ENCODE data around the gene SPACA9.

Gene SPACA9

DNA sequence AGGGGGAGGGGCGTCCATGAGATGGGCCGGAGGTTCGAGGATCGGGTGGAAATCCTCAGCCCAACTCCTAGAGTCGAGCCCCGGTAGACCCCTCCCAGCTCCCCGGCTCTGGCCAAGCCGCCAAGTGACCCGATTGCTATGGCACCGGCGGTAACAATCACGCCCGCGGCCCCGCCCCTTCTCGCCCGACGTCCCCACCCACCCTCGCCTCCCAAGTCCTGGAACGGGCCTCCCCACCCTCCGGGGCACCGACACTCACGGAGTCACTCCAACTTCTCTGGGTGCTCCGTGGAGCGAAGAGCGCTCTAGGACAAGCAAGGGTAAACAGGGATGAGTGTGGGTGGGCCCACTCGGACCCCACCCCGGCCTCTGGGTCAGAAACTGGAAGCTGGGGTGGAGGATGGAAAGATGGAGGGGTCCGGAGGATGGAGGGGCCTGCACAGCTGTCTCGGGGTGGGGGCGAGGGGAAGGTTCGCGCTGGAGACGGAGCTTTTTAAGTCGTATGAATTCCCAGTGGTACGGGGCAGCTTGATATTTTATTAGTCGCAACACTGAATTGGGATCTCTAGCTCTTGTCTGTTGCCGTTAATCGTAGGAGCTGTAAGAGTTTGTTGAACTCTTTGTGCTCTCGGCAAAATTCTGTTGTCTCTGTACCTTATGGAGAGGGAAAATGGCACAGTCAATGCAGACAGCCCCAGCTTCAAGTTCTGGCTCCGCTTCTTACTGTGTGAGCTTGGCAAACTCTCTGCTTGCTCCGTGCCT is at the start of gene SPACA9:
SPACA9 (plus strand) TSS at position 204 of the 762 bp plus-strand sequence. CDS start 5,050 bp downstream, outside the sequence.
- DNase-seq: peak; percentile 8

DNA sequence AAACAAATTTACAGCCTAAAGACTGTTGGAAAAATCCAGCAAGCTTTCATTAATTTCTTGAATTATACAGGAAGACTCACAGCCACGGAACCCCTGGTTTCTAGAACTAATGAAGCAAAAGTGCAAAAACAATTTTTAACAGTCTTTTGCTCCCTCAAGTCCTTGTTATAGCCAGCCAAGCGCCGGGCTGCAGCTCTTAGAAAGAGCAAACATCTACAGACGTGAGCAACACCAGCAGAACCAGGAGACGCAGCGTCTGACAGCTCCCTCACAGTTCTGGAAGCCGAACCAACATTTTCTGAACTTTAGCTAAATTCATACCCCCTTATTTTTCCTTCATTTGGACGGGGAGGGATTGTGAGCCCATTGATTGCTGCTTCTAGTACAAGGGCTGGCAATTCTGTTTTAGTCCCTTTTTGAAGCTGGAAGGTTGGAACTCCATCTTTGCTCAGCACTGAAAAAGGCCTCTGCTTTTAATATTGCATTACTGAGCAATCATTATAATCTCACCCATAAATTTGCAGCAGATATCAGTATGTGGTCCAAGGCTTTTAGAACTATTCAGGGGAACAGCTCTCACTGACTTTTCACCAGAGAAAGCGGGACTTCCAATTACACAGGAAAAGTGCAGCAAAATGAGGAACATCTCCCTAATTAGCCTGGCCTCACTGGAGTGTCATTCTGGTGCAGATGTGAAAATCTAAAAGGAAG is 46.4 kb upstream of the SPACA9 start:
- no peak for DNase-seq

DNA sequence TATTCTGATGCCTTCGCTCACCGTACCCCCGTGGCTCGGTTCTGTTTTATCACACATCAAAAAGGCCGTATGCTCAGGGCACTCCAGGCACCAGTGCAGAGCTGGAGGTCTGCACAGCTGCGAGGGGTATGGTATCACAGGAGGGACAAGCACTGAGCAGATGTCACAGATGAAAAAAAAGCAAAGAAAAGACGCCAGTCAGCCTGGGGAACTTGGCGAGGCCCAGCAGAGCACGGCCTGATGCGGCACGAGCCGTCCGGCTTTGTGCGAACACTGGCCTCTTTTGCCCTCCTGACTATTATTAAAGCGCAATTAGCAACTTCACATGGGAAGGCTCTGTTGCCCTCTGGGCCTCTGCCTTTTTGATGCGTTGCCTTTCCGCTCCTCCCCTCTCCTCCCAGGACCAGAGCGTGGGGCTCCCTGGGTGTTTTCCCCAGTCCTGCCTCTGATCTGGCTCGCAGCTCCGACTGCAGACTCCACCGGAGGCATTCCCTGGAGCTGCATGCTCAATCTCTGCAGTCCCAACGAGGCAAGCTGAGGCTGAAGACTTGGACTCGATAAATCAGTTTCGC is 45.1 kb upstream of the SPACA9 start:
- DNase-seq: no peak

DNA sequence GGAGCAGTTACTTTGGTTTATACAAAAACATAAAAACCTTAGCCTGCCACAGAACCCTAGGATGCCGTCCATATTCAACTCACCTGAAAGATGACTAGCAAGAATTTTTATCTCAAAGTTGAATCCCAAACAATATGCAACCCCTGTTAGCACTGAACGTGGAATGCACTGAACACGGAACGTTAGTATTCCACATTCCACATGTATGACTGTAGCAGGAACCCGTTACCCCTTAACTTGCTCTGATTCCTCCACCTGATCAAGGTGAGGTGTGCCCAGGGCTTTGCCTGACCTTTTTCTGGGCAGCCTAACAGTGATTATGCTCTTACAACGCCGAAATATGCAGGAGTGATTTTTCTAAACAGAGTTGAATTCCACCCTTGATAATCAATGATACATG is 44.4 kb upstream of the SPACA9 start:
- DNase-seq: no peak

DNA sequence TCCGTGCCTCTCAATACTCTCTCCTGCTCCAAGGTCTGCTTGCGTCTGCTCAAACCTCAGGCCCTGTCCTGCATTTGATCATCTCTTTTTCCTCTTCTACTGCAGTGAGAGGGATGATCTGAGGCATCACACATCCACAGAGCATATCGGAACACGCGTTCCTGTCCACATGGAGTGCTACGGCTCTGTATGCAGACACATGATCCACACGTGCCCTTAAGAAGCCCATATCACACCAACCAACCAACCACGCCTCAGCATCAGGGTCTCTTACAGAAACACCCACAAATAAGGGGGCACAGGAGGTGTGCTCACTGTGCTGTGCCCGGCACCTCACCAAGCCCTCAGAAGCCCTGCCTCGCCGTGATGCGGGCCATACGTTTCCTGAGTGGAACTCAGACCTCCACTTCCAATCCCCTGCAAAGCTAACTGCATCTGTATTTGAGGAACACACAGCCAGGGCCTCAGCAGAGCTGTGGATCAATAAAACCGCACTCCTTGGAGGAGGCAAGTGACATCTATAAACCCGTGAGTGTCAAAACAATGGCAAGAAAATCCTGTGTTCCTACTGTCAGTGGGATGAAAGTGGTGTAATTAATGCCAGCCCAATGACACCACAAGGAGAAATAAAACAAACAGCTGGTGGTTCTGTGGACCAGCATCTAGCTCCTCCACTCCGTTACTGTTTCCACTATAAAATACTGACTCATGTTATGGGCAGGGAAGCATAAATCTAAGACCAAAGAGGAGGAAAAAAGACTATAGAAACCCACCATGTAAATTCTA is 41.0 kb upstream of the SPACA9 start:
- no peak for DNase-seq

DNA sequence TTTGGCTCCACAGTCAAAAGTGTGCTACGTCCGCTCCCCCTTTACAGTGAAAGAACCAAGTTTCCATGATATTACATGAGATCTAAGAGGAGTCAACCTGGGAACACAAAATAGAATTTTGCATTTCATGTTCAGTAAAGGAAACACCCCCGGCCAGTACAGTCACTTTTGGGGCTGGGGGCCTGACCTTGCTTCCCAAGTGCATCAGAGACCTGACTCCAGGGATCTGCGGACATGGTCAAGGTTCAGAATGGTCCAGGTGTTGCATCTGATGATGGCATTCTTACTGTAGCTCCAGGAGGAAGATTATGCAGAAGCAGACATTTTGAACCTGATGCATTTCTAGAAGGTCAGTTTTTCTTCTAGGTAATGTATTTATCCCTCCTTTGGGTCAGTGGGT is 40.4 kb upstream of the SPACA9 start:
- DNase-seq: no peak

DNA sequence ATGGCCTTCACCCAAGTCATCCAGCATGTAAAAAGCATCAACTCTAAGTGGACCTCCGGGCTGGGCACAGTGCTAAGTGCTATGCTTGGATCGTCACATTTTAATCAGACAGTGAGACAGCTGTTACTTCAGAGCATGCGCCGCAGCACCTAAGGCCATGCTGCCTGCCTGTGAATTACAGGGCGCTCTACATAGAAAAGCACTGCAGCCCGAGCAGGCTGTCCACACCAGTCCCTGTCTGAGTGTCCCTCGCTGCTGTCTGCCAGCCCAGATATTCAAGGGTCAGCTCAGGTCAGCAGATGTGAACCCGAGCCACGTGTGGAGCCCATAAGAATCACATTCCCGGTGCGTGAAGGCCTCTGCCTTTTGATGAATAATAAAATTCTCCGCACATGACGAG is 37.7 kb upstream of the SPACA9 start:
- DNase-seq: no peak

DNA sequence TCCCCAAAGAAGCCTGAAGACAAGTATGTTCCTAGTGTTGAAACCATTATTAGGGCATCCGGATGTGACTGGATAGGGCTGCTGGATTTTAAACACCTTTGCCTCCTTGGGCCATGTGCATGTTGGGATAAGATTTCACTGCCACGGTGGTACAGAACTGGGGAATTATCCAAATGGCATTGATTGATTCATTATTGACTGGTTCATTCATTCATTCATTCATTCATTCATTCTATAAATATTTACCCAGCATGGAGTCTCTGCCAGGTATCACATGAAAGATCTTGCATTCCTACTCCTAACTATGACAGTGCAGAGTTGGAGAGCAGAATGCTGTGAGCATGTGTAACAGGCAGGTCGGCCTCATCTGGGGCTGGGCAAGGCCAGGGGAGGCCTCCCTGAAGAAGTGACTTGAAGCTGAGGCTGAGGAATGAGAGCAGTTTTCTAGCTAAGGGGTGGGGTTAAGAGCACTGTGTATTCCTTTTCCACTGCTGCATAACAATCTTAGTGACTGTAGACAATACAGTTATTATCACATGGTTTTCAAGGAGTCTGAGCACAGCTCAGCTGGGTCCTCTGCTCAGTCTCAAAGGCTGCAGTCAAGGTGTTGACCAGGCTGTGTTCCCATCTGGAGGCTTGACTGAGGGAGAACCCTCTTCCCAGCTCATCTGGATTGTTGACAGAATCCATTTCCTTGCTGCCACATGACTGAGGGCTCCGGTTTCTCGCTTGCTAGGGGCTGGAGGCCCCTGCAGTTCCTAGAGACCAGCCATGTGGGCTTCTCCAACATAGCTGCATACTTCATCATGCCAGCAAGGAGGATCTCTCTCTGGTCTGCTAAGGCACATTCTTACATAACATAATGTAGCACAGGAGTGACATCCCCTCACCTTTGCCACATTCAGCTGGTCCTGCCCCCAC is 36.3 kb upstream of the SPACA9 start:
- no peak for DNase-seq

DNA sequence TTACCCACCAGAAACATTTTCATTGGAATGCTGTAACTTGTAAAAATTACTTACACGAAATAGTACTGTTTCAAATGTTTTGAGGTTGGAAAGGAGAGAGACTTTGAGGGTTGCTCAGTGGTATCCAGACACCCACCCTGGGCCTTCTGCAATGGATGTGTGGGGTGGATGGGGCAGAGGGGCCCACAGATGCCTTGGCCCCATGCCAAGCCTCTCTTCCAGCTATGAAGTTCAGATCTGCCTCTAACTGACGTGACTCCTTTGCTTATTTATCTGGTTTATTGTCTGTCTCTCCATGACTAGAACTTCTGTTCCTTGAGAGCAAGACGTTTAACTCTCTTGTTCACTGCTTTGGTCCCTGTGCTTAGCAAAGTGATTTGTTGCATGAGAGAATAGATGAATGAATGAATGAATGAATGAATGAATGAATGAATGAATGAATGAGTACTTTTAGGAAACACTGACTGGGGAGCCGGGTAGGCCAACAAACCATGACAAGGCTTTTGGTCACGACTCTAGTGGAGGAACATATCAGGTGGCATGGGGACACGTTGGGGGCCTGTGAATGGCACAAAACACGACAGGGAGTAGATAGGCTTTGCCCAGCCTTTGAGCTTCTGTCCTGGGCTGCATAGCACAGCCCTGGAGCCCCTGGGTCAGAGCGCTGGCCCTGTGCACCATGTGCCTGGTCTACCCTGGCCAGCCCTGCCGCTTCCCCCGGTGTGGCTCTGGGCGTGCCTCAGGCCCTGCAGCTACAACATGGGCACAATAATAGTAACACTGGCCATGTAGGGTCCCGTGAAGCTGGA is 32.4 kb upstream of the SPACA9 start:
- DNase-seq: no peak

DNA sequence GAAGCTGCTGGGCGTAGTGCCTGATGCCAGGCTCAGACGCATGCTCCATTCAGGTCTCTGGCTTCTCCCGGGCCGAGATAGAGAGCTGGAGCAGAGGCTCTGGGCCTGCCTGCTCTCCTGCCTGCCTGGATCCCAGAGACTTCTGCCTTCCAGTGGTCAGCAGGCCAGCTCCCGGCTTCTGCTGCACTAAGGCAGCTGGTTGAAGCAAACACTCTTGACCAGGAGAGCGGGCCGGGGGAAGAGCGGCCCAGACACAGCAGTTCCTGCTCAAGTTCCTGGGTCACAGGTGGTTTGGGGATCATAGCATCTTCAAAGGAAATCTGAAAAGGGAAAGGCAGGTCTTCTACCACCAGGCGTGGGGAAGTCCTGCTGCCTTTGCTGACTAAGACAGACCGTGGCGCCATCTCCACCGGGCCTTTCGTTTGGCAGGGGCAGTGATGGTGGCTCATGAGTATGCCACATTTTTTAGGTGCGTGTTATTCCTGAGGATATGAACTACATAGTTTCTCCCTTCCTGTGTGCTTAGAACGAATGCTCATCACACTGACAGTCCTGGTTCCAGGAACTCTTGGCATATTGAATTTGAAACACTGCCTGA is 31.7 kb upstream of the SPACA9 start:
- no peak for DNase-seq

DNA sequence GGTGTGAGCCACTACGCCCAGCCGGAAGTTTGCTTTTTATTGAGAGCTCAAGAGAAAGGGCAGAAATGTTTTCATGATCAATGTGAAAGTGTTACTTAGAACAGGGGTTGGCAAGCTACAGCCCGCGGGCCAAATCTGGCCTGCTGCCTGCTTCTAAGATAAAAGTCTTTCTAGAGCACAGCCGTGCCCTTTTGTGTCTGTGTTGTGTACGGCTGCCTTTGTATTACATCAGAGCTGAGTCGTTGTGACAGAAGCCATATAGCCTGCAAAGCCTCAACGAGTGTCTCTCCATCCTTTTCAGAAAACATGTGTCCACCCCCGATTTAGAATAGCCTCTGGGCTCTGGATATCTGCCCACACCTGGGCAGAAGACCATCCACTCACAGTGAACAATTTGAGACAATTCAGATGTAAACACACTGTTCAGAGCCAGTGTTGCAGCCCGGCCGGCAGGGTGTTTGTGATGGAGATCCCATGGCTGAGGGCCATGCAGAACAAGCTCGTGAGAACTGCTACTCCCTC is 29.5 kb upstream of the SPACA9 start:
- DNase-seq: peak; percentile 13

DNA sequence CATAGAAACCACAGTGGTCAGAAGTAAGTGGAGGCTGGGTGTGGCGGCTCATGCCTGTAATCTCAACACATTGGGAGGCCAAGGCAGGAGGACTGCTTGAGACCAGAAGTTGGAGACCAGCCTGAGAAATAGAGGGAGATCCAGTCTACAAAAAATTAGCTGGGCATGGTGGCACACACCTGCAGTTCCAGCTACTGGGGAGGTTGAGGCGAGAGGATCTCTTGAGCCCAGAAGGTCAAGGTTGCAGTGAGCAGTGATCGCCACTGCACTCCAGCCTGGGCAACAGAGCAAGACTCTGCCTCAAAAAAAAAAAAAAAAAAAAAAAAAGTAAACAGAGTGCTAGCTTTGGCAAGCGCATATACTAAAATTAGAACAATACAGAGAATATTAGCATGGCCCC is 25.2 kb upstream of the SPACA9 start:
- no peak for DNase-seq

DNA sequence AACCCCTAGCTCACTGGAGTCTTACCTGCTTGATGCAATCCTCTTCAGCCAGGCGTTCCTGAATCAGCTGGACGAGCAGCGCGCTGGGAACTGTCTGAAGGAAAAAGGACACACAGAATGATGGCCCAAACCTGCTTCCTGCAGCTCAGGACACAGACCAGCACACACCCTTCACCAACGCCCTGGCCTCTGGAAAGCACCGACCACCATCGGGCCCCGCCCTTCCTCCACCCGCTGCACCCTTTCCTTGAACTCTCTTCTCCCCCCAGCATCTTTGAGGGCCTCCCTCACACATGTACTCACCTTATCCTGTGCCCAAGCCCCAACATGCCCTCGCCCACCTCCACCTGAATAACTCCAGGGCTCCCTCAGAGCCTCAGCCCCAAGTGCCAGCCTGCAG is 23.9 kb upstream of the SPACA9 start:
- no peak for DNase-seq

DNA sequence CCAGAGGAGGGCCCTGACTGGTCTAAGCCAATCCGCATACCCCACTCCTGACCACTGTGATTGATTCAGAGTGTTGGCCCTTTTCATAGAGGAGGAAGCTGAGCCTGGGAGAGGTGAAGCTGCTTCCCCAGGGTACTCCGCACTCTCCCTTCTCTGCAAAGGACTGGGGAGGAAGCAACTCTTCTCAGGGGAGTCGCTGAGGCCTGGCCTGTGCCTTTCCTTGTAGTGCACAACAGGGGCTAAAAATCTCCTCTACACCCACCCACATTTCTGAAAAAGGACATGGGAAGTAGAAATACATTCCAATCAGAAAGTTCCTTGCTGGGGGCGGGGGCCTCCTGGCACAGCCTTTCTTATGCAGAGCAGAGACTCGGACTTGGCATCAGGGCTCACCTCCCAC is 22.8 kb upstream of the SPACA9 start:
- no peak for DNase-seq

DNA sequence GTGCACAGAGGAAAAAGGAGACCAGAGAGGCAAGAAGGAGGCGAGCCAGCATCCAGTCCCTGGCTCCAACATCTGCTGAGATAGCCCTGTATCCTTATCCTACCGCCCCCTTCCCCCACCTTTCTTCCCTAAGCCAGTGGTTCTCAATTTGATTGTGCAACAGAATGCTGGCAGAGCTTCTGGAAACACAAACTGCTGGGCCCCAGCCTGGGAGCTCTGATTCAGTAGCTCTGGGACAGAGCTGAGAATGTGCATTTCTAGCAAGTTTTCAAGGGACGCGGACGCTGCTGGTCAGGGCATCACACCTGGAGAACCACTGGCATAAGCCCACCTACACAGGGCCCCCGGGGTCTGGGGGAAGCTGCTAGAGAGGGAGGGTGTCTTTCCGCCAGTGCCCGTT is 21.7 kb upstream of the SPACA9 start:
- no peak for DNase-seq

DNA sequence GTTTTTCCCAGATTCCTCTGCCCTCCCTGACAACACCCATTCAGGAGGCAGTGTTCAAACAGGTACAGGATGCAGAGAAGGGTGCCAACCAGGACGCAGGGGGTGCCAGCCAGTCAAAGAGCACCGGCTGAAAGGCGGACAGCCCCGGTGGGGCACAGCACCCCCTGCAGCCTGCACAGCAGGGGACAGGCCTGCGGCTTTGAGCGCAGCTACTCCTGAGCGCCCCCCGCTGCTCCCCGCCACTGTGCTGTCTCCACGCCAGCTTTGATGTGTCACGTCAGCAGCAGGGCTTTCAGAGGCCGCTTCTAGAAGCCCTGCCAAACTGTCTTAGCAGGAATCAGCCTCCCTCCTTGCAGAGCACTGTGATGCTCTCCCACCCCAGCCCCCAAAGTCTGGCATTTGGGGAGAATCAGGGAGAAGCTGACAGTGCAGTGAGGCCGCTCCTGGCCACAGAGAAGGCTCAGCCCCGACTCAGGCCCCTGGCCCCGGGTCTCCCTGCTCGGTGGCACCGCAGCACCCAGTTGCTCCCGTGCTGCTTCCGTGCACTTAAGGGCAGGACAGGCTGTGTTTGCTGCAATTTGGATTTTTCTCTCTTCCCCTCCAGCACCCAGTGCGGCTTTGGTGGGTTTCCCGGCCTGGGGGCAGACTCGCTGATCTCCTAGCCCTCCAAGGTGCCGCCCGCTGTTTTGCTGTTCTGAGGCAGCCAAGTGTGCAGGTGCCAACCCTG is 20.9 kb upstream of the SPACA9 start:
- no peak for DNase-seq

DNA sequence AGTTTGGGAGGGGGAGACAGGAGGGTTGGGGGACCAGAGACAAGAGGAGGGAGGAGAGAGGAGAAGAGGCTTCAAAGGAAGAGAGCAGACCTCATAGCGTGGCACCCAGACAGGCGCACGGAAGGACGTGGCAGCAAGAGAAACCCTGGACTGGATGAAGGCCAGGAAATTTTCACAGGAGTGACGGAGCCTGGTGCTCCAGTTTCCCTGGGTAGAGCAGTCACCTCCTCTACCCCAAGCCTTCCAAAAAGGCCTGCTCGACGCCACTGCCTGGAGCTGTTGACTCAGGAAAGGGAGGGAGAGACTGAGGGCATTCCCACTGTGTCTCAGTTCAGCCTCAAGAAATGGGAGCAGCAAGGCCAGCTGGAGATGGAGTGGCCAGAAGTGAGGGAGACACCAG is 19.9 kb upstream of the SPACA9 start:
- no peak for DNase-seq

DNA sequence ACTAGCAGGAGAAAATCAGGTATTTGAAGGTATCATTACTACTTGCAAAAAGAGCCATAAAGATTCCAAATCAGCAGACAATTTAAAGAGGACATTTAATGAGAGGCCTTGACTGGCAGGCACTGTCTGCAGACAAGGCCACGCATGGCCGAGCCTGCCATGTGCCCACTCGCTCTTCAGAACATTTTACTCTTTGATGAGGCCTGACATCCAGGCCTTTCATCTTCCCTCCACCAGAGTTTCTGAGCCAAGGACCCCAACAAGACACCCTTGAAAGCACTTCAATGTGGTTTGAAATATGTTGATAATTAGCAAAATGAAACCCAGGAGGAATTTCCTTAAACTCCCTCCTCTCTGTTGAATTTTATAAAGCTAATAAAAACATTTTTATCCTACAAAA is 17.0 kb upstream of the SPACA9 start:
- no peak for DNase-seq

DNA sequence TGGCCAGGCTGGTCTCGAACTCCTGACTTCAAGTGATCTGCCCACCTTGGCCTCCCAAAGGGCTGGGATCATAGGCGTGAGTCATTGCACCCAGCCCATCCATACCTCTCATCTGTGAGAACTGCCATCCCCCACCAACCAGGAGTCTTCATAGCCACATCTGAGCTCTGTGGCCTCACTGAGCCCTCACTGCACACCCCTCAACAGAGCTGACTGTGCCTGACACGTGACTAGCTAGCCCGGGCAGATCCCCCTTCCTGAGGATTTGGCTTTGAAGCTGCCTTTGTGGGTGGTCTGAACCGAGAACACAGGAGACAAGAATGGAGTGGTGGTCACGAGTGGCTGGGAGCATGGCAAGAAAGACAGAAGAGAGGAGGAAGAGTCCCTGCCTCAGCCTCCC is 16.2 kb upstream of the SPACA9 start:
- DNase-seq: no peak

DNA sequence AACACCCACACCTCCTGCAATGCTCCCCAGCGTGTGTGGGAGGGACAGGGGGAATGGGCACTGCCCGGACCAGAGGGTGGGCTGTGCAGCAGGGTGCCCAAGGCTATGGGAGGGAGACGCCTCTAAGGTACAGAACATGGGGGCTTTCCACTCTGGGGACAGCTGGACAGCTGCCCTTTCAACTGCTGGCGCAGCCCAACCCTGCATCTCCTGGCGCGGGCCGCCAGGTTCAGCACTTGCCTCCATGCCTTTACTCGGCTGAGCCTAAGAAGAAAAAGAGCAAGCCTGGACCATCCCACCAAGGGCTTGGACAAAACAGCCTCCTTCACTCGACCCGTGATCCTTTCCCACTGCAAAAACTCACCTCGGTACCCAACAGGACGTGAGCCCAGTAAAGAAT is 15.6 kb upstream of the SPACA9 start:
- DNase-seq: no peak
